ENCODE results near the gene PFKFB2. TPM values are rescaled to one million over a fixed set of nuclear protein-coding genes. Genes with fewer than 3 reads are reported as not detected.

PFKFB2 gene
- total and polyA plus RNA-seq, 2 donors (not counting 1 experiment from before 2014, with no cell fraction given) = 6.5 to 18.2 TPM

- no peak overlapping the region for H3K9ac ChIP-seq (ENCODE audit: low read length)
- CTCF ChIA-PET = interaction anchor here (2.0 kb wide), 1 partner anchor 13 kb away, joined by 11 read pairs; no protein-coding TSS in a partner anchor
- intact Hi-C loops (cut with micrococcal nuclease) = no loop called here
- H3K4me2 ChIP-seq (replicated peaks; ENCODE audit: low read depth, low read length, poor library complexity, severe bottlenecking) = no peak overlapping the region
- H3K79me2 ChIP-seq (ENCODE audit: control insufficient read depth, insufficient read depth, low read length) = no peaks in the 10 kb centered on the region
- Mint-ChIP-seq H3K27ac (no peak overlapping the region), H3K9me3 (ENCODE audit: insufficient read depth) (no peaks in the 10 kb centered on the region), H3K4me3 (no peak overlapping the region), H3K27me3 (peaks cover 47% of the 10 kb centered on the region), H3K4me1 (no peaks in the 10 kb centered on the region)
- no peak overlapping the region for H2AFZ ChIP-seq (ENCODE audit: insufficient read depth, low read depth, low read length, poor library complexity, severe bottlenecking)
- no peaks in the 10 kb centered on the region for H3K4me1 ChIP-seq (ENCODE audit: control insufficient read depth in 2 of 2, insufficient read depth in 2 of 2, low read length in 2 of 2)
- no peak overlapping the region for H3K27ac ChIP-seq (ENCODE audit: low read length in 2 of 2)
- POLR2A ChIA-PET = no interaction called here
- ATAC-seq (ENCODE audit: low read depth) (no peak), DNase-seq (no peak)
- H3K9me3 ChIP-seq (ENCODE audit: control extremely low read depth in 1 of 3, control insufficient read depth in 2 of 3, insufficient read depth in 1 of 3, low read length in 2 of 3) = no peaks in the 10 kb centered on the region
- H4K20me1 ChIP-seq (ENCODE audit: control insufficient read depth, insufficient read depth, low read length, poor library complexity, severe bottlenecking) = no peaks in the 10 kb centered on the region
- H3K36me3 ChIP-seq (replicated peaks in 1 of 2; ENCODE audit: control extremely low read depth in 1 of 2, control insufficient read depth in 1 of 2, extremely low read depth in 1 of 2, insufficient read depth in 2 of 2, low read length in 1 of 2) = no peaks in the 10 kb centered on the region
- 20% methylated on average over 1 of the region's 7 CpGs for WGBS (ENCODE audit: insufficient coverage)
- TF ChIP-seq CTCF (IDR thresholded peaks at IDR 0.05) = no peak
- no peak for TF ChIP-seq EZH2 (IDR thresholded peaks at IDR 0.05; ENCODE audit: borderline replicate concordance, insufficient read depth, low read depth, low read length, poor library complexity, severe bottlenecking)
- H3K27me3 ChIP-seq (replicated peaks in 1 of 4; ENCODE audit: control extremely low read depth in 1 of 4, control insufficient read depth in 3 of 4, insufficient read depth in 4 of 4, low read length in 3 of 4) = peaks cover 0 to 17% (median 5%) of the 10 kb centered on the region in 4 experiments
- H3K4me3 ChIP-seq (ENCODE audit: control extremely low read depth in 1 of 5, extremely low read depth in 1 of 5, insufficient read depth in 1 of 5, low read depth in 2 of 5, low read length in 4 of 5) = no peak overlapping the region
These were observed 35.2 kb upstream of the PFKFB2 start for GRCh38 chr1:207017615-207018559.

GRCh38 chr1:207018707-207019106 lies 34.4 kb upstream of the PFKFB2 start:
- no peak overlapping the region for H3K4me3 Mint-ChIP-seq
- no peak overlapping the region for H2AFZ ChIP-seq (ENCODE audit: insufficient read depth, low read depth, low read length, poor library complexity, severe bottlenecking)
- no peak for ATAC-seq (ENCODE audit: low read depth)
- DNase-seq = no peak
- ChIA-PET POLR2A (no interaction called here), CTCF (interaction anchor here (2.0 kb wide), 1 partner anchor 14 kb away, joined by 11 read pairs; no protein-coding TSS in a partner anchor)
- H3K4me1 ChIP-seq (ENCODE audit: control insufficient read depth in 2 of 2, insufficient read depth in 2 of 2, low read length in 2 of 2) = no peaks in the 10 kb centered on the region
- no peak overlapping the region for H3K9ac ChIP-seq (ENCODE audit: low read length)
- peaks cover 41% of the 10 kb centered on the region for H3K27me3 Mint-ChIP-seq
- H3K79me2 ChIP-seq (ENCODE audit: control insufficient read depth, insufficient read depth, low read length) = no peaks in the 10 kb centered on the region
- no peaks in the 10 kb centered on the region for H3K9me3 ChIP-seq (ENCODE audit: control extremely low read depth in 1 of 3, control insufficient read depth in 2 of 3, insufficient read depth in 1 of 3, low read length in 2 of 3)
- H3K4me3 ChIP-seq (ENCODE audit: control extremely low read depth in 1 of 5, extremely low read depth in 1 of 5, insufficient read depth in 1 of 5, low read depth in 2 of 5, low read length in 4 of 5) = no peak overlapping the region
- H3K4me2 ChIP-seq (replicated peaks; ENCODE audit: low read depth, low read length, poor library complexity, severe bottlenecking) = no peak overlapping the region
- WGBS (ENCODE audit: insufficient coverage) = 93% methylated on average over 4 of the region's 4 CpGs
- H3K4me1 Mint-ChIP-seq = no peaks in the 10 kb centered on the region
- no peak overlapping the region for H3K27ac ChIP-seq (ENCODE audit: low read length in 2 of 2)
- H3K27me3 ChIP-seq (replicated peaks in 1 of 4; ENCODE audit: control extremely low read depth in 1 of 4, control insufficient read depth in 3 of 4, insufficient read depth in 4 of 4, low read length in 3 of 4) = peaks cover 0 to 17% (median 4%) of the 10 kb centered on the region in 4 experiments
- intact Hi-C loops (cut with micrococcal nuclease) = no loop called here
- no peaks in the 10 kb centered on the region for H3K9me3 Mint-ChIP-seq (ENCODE audit: insufficient read depth)
- TF ChIP-seq CTCF (IDR thresholded peaks at IDR 0.05) (no peak), EZH2 (IDR thresholded peaks at IDR 0.05; ENCODE audit: borderline replicate concordance, insufficient read depth, low read depth, low read length, poor library complexity, severe bottlenecking) (no peak)
- no peaks in the 10 kb centered on the region for H3K36me3 ChIP-seq (replicated peaks in 1 of 2; ENCODE audit: control extremely low read depth in 1 of 2, control insufficient read depth in 1 of 2, extremely low read depth in 1 of 2, insufficient read depth in 2 of 2, low read length in 1 of 2)
- no peaks in the 10 kb centered on the region for H4K20me1 ChIP-seq (ENCODE audit: control insufficient read depth, insufficient read depth, low read length, poor library complexity, severe bottlenecking)
- H3K27ac Mint-ChIP-seq = no peak overlapping the region

All from B cell (primary cell).